ENCODE results near the gene FAM229A.
"Not testable (repeated sequence)": the region's sequence is repeated elsewhere in the genome, so short reads cannot be mapped to it uniquely, and the experiment has no call there.

The FAM229A gene

GRCh38 chr1:32362474-32363313 is at the start of gene FAM229A, which contains the start of gene TSSK3:
Gene FAM229A, minus strand, starts transcription at chr1:32362485. Its CDS starts 394 bp downstream, at chr1:32362091.
Gene TSSK3, plus strand, starts transcription at chr1:32362539. Its CDS starts 163 bp downstream, at chr1:32362702.
- DNase-seq (ENCODE audit: low read depth in 2 of 2) = no peak

DNA sequence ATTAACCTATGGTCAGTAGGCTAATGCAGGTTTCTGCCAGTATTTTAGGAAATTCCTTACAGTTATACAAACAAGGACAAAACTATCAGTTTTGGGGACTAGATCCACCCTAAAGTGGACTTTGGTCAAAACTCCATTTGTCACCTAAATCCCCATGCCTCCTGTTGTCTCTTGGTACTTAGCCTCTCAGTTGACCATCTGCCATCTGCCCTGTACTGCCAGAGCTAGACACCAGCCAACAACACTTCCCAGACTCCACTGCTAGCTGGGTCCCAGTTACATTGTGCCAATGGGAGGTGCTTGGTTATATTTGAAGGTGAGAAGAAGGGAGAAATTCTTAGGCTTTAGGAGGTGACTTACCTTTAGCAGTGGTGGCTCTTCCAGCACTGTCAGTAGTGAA is 49.0 kb upstream of the FAM229A start:
- no peak for DNase-seq (ENCODE audit: low read depth in 2 of 2)

DNA sequence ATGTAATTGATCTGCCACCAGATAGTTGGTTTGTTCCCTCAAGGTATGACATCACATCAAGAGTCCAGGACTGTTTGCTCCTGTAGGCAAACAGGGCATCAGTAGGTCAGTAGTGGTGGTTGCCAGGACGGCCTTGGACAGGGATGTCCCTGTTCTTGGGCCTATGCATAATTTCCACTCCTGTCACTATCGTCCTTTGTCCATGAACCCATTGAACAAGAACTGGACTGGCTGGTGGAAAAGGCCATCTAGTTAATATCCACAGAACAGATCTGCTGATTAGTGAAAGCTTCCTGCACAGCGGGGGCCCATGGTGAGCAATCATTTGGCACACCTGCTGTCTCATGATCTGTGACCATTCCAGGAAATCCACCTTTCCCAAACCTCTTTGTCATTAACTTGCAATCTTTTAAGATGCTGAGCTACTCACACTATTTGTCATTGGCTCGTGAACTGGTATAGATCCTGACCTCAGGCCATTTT is 44.4 kb upstream of the FAM229A start:
- no peak for DNase-seq (ENCODE audit: low read depth in 2 of 2)

- no peak for DNase-seq (ENCODE audit: low read depth in 2 of 2)
Observed at GRCh38 chr1:32405672-32406467, 43.6 kb upstream of the FAM229A start.

- DNase-seq (ENCODE audit: low read depth in 2 of 2) = no peak
Observed at GRCh38 chr1:32404946-32405345, 42.7 kb upstream of the FAM229A start.

GRCh38 chr1:32400876-32401631 is 38.8 kb upstream of the FAM229A start:
- peak; percentile 5 to 8 for DNase-seq (ENCODE audit: low read depth in 2 of 2)

DNA sequence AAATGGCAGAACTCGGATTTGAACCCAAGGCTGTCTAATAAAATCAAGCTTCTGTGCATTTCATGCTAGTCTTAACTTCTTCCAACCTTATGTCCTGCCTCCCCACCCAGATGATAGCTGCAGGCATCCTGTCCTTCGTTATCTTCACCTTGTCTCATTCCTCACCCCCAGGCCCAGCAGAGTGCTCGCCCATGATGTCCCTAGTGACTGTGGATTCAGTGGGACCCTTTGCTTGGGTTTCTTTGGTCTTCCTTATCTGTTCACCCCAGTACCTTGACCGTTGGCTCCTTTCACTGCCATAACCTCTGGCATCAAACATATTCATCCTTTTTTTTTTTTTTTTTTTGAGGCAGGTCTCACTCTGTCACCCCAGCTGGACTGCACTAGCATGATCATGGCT is 37.6 kb upstream of the FAM229A start:
- no peak for DNase-seq (ENCODE audit: low read depth in 2 of 2)

- no peak for DNase-seq (ENCODE audit: low read depth in 2 of 2)
Observed at GRCh38 chr1:32398401-32398800, 36.1 kb upstream of the FAM229A start.

GRCh38 chr1:32396524-32396923 is 34.2 kb upstream of the FAM229A start:
- DNase-seq (ENCODE audit: low read depth in 2 of 2) = not testable (repeated sequence)

DNA sequence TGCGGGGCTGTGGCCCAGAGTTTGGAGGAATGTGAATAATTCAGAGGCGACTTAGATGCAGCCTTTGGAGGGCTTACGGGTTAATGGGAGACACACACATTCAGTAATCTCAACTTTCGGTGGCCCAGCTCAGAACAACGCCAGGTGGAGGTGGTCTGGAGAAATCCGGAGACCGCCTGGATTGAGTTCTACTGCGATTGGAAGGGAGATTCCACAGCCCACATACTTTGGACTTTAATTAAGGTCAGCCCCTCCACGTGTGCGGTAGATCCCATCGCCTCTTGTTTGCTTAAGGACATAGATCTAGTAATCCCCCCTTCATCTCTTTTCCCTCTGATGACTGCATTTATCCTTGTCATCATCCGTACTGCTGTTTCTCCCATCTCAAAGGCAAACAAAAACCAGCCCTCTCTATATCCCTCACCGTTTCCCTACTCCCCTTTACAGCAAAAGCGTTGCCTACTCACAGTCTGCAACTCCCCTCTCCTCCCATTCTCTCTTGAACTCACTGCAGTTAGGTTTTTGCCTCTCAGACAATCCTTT is 32.7 kb upstream of the FAM229A start:
- no peak for DNase-seq (ENCODE audit: low read depth in 2 of 2)

DNA sequence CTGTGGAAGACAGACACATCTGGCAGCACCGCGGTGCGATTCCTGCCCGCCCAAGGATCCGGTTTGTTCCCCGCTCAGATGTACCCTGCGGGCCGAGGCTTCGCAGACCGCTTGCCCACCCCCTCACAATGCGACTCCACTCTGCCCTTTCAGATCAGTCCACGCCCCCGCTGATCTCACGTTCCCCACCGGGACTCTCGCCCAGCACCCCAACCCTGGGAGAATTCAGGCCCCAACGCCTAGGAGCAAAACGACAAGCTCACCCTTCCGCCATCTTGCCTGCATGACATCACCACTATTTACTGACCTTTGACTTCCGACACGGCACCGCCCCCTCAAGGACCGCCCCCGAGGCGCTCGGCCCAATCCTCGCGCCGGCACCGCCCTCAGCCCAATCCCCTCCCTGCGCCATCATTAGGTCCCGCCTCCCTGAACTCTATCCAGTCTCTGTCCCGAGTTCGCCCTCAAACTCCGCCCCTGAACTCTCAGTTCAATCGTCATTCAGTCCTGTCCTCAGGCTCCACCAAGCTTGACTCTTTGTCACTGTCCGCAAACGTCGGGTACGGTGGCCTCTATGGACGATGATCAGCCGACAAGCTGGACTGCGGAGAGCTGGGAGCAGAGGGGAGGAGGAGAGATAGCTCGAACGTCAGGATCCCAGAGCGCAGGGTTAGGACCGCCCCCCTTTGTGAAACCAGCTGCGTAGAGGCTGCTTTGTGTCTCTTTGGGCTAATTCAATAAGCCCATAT is 32.0 kb upstream of the FAM229A start, which contains the start of gene BSDC1:
Gene BSDC1, minus strand, starts transcription at position 301 of the 749 bp plus-strand sequence. Its CDS starts 27 bp downstream, at position 274.
- peak; percentile 94 to 95 for DNase-seq (ENCODE audit: low read depth in 2 of 2)

- DNase-seq (ENCODE audit: low read depth in 2 of 2) = no peak
Observed at GRCh38 chr1:32393832-32394140, 31.5 kb upstream of the FAM229A start.

- no peak for DNase-seq (ENCODE audit: low read depth in 2 of 2)
Observed at GRCh38 chr1:32393136-32393535, 30.9 kb upstream of the FAM229A start.

- DNase-seq (ENCODE audit: low read depth in 2 of 2) = no peak
Observed at GRCh38 chr1:32392325-32392724, 30.0 kb upstream of the FAM229A start.

DNA sequence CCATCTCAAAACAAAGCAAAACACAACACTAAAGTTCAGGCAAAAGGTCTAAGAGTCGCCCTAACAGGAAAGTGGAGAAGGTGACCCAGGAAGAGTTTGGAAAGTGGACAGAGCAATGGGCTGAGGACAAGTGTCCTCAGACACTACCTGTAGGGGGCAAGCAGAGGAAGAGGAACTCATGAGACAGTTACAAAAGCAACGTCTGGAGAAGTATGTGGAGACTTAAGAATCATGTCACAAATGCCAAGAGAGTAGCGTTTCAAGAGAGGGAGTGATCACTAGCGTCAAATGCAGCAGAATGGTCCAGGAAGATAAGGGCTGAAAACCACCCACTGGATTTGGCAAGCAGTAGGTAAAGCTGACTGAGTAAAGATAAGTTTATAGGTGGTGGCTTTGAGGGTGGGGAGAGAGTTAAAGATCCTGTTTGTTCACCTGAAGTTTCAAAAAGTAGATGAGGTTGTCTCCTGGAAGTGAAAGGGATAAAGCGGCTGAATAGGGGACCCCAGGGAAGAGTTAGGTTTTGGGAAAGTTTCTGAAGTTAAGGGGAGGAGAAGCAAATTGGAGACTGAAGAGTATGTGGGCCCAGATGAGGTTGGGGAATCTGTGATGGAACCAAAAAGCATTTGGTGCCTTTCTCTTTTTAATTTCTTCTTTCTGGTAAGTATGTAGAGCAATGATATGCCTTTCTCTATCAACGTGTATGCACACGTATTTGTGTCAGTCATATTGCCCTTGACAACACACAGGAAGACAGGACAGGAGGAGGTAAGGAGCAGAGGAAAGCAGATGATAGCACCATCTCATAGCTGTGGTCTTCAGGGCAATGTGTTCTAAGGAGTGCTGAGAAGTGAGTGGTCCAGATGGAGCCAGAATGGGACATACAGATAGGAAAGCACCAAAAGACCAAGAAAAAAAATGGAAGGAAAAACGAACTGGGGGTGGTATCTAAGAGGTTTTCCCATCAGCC is 28.9 kb upstream of the FAM229A start:
- no peak for DNase-seq (ENCODE audit: low read depth in 2 of 2)

GRCh38 chr1:32388641-32389040 is 26.4 kb upstream of the FAM229A start:
- no peak for DNase-seq (ENCODE audit: low read depth in 2 of 2)

DNA sequence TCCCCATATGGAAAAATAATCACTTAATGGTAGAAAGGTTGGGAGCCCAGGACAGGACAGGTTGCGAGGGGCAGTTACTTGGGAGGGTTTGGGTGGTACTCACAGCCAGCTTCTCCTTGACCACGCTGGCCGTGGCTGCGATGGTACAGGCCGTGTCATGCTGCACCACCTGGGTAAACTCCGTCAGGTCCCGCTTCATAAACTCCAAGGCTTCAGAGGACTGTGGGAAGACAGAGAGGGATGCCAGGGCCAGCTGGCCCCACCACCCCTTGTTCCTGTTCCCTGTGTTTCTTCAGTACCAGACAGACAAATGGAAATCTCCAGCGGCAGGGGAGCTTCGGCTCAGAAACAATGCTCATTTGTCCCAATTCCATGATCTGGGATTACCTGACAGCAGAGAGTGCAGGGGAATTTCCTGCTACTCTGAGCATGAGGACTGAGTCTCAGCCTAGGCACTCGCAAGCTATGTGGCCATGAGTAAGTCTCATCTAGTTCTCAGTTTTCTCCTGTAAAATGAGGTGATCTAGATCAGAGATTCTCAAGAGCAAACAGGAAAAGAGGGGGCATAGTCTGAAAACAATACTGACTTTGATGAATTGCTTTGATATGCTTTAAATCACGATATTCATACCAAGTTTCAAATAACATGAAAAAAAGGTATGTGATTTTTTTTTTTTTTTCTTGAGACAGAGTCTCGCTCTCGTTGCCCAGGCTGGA is 24.5 kb upstream of the FAM229A start:
- DNase-seq (ENCODE audit: low read depth in 2 of 2) = no peak

GRCh38 chr1:32380057-32380456 is 17.8 kb upstream of the FAM229A start:
- DNase-seq (ENCODE audit: low read depth in 2 of 2) = no peak
